Heart right ventricle (tissue), 16 donors: ENCODE measurements around the gene GSG1. TPM values are rescaled to one million over a fixed set of nuclear protein-coding genes. Genes with fewer than 3 reads are reported as not detected.
"Not testable (repeated sequence)": the region's sequence is repeated elsewhere in the genome, so short reads cannot be mapped to it uniquely, and the experiment has no call there.

Experiments used
- ATAC-seq, 8 donors: fragments of 200-7000 bp; cut with Tn5 transposase; one replicate each; pipeline ENCODE4 v1.9.1; 2020; ENCODE audit warnings: mild to moderate bottlenecking in 8 of 8, moderate library complexity in 8 of 8, moderate number of reproducible peaks in 1 of 8
- DNase-seq, 2 donors: peaks; one replicate each; pipeline ENCODE4 v3.0.0-alpha.2; 2020
- H3K27ac ChIP-seq, 10 donors: fragments of 200-600 bp; sonication (generic) in 2 of 10; one replicate each; pipeline versions ENCODE4 v1.5.0 to v1.8.0; 2020 to 2022; ENCODE audit warnings: mild to moderate bottlenecking in 3 of 10
- H3K27me3 ChIP-seq, 7 donors: fragments of 200-600 bp; one replicate each; pipeline ENCODE4 v1.8.0; 2021 to 2022; ENCODE audit warnings: mild to moderate bottlenecking in 2 of 7
- H3K36me3 ChIP-seq, 9 donors: fragments of 200-600 bp; sonication (generic) in 1 of 9; one replicate each; pipeline versions ENCODE4 v1.5.0 to v1.8.0; 2020 to 2022; ENCODE audit warnings: mild to moderate bottlenecking in 2 of 9
- H3K4me1 ChIP-seq, 9 donors: fragments of 200-600 bp; sonication (generic) in 1 of 9; one replicate each; pipeline versions ENCODE4 v1.5.0 to v1.8.0; 2020 to 2022; ENCODE audit warnings: mild to moderate bottlenecking in 4 of 9
- H3K4me3 ChIP-seq, 10 donors: fragments of 200-600 bp; sonication (generic) in 2 of 10; one replicate each; pipeline versions ENCODE4 v1.5.0 to v1.8.0; 2020 to 2022; ENCODE audit warnings: mild to moderate bottlenecking in 7 of 10, moderate library complexity in 2 of 10
- H3K9me3 ChIP-seq, 11 donors: fragments of 200-600 bp in 10 of 11; sonication (generic) in 2 of 11; one replicate each; pipeline versions ENCODE4 v1.5.0 to v1.8.0; 2013 to 2022; ENCODE audit warnings: mild to moderate bottlenecking in 2 of 11, control low read depth in 1 of 11, moderate library complexity in 1 of 11
- WGBS, 2 donors: extraction: QIAGEN DNeasy Blood & Tissue Kit; methylation state at CpG; one replicate each; pipeline ENCODE4 v1.1.7; 2013; ENCODE audit warnings: inconsistent platforms in 1 of 2; 5-methylcytosine and 5-hydroxymethylcytosine counted together
- intact Hi-C, 10 donors: fragments of 100-400 bp; cut with DNase I; formaldehyde crosslinking; loops; one replicate each; pipeline versions ENCODE4 v1.11.1 to v1.14.2; 2022
- polyA plus RNA-seq, 2 donors: library from polyadenylated mRNA; stranded (reverse); fragments of 200-250 nt; gene quantifications; one replicate each; pipeline ENCODE4 v1.2.3, GENCODE V29; 2013
- total RNA-seq, 10 donors: library from RNA; stranded (reverse); fragmentation: NEBNext Ultra II Directional in 3 of 10; extraction: Animal tissue kit (Norgen Biotek cat#: 25700) in 3 of 10; gene quantifications; one replicate each; pipeline versions ENCODE4 v1.2.1 to v1.2.4, GENCODE V29; 2021 to 2023
- TF ChIP-seq, protein P1 (sequence below), 9 donors: fragments of 200-600 bp; sonication (generic) in 2 of 9; IDR thresholded peaks; one replicate each; pipeline versions ENCODE4 v1.5.0 to v1.8.0; 2021 to 2022; ENCODE audit warnings: antibody characterized with exemption in 9 of 9, mild to moderate bottlenecking in 5 of 9, moderate library complexity in 1 of 9
- donor health status: Arrhythmogenic right ventricular cardiomyopathy.
- donor health status: ischemic (EF 13 %, LVEDD 7.1; RV severe dilation, severe dysfunction).
- donor health status: healthy with polysubstance abuse.
- donor health status: DM: no; HTN: yes; CAD: no.
- donor health status: DM: no; HTN: no; CAD: no.
- donor health status: ischemic (EF 25% LVEDD 6.9; RV normal size, moderate dysfunction).
- donor health status: ischemic (EF 25% LVEDD 5.7; RV mildly dilated, moderate dysfunction).
- donor health status: healthy.
- donor health status: DM: yes; HTN: yes; CAD: no.
- donor health status: Ischemic cardiomyopathy.
- donor health status: ischemic (EF 35%, LVEDD 5.7; RV mildly dilated, moderate dysfunction).
- donor health status: nonischemic (EF 11% LVEDD 7.7; RV severe dilation, severe dysfunction).
- donor health status: DM: yes; HTN: yes; CAD: no.
- donor health status: PGD.
- donor health status: ischemic (EF 29% LVEDD 5.4; RV normal size, mild dysfunction).
- donor health status: nonischemic (EF 23%, LVEDD 6.1; RV moderate dilation, normal function).

Gene GSG1
- total and polyA plus RNA-seq, 12 donors = not detected

DNA sequence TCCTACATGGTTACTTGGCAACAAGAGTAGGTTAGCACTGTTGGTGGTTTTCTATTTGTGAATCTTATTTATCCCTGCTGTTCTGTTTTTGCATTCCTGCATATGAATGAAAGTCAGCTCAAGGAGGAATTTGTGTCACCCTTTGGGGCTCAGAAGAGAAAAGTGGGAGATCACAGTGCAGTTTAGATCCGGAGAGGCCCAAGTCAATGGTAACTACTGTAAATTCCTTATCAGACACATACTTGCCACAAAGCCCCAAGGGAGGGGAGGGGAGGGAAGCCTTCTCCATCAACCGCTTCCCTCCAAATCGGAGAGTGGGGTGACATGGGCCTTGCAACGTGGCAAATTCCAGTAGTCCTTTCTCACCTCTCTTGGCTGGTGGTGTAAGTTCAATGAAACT, 15.0 kb downstream of the GSG1 start:
- DNase-seq (no peak), ATAC-seq (no peak)
- intact Hi-C loops = no loop called here
- TF ChIP-seq, protein P1, sequence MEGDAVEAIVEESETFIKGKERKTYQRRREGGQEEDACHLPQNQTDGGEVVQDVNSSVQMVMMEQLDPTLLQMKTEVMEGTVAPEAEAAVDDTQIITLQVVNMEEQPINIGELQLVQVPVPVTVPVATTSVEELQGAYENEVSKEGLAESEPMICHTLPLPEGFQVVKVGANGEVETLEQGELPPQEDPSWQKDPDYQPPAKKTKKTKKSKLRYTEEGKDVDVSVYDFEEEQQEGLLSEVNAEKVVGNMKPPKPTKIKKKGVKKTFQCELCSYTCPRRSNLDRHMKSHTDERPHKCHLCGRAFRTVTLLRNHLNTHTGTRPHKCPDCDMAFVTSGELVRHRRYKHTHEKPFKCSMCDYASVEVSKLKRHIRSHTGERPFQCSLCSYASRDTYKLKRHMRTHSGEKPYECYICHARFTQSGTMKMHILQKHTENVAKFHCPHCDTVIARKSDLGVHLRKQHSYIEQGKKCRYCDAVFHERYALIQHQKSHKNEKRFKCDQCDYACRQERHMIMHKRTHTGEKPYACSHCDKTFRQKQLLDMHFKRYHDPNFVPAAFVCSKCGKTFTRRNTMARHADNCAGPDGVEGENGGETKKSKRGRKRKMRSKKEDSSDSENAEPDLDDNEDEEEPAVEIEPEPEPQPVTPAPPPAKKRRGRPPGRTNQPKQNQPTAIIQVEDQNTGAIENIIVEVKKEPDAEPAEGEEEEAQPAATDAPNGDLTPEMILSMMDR (IDR thresholded peaks at IDR 0.05) = no peak
- no peak overlapping the region for H3K4me3 ChIP-seq
- no peaks in the 10 kb centered on the region for H3K27me3 ChIP-seq
- H3K4me1 ChIP-seq = peaks cover 0 to 2% (median 0%) of the 10 kb centered on the region in 9 donors
- no peak overlapping the region for H3K27ac ChIP-seq
- H3K9me3 ChIP-seq = no peaks in the 10 kb centered on the region
- peaks cover 0 to 3% (median 0%) of the 10 kb centered on the region in 9 donors for H3K36me3 ChIP-seq
- 74 to 83% methylated on average over 4 of the region's 4 CpGs for whole genome bisulfite sequencing, 2 donors

DNA sequence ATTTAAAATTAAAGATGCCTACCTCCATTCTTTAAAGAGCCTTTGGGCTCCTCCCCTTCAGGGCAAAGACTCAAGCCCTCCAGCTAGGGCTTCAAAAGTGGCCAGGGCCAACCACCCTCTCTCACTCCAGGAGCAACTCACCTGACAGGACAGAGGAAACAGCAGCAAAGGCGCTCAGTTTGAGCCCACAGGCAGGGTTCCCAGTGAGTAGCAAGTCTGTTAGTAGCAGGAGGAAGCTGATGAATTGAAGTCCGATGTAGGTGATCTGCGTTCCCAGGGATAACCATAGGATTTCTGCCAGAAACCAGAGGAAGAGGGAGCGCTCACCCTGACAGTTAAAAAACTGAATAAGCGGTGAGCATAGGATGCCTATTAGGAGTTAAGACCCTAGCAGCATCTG, 15.7 kb downstream of the GSG1 start:
- no peak overlapping the region for H3K27ac ChIP-seq
- 79 to 87% methylated on average over 5 of the region's 5 CpGs for WGBS, 2 donors
- no peak for ATAC-seq

DNA sequence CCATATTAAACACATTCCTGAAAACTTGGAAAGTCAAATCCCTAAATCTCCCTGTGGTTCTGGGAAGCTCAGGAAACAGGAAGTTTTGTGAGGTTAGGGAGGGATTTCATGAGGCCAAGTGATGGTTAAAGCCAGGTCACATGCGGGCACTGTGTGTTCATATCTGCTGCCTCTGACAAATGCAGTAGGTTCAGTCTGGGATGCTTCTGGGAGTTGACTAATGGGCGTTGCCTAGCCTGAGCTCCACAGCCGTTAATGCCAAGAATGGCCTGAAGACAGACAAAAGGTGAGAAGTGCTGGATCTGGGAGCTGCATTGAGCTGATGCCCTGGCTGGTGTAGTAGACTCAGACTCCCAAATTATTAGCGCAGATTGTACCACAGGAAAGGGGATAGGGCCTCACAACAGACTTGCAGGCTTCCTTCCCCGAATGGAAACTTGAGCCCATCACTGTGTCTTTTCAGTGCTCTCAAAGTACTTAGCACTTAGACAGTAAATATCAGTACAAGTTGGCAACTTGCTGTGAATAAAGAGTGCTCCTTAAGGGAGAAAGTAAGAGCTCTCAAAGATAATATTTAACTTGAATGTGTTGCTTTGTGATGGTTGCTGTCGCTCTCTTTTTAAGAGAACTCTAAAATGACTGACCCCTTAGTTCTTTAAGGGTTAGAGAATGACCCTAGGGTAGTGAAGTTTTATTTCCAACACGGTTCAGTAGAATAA, 17.3 kb downstream of the GSG1 start:
- Histone ChIP-seq H3K27me3 (no peaks in the 10 kb centered on the region), H3K36me3 (peaks cover 0 to 20% (median 0%) of the 10 kb centered on the region in 9 donors), H3K4me3 (no peak overlapping the region), H3K27ac (no peak overlapping the region), H3K4me1 (peaks cover 0 to 2% (median 0%) of the 10 kb centered on the region in 9 donors), H3K9me3 (no peaks in the 10 kb centered on the region)
- ATAC-seq (no peak), DNase-seq (no peak)
- intact Hi-C loops = no loop called here
- TF ChIP-seq, protein P1 (IDR thresholded peaks at IDR 0.05) = no peak
- WGBS, 2 donors = 78 to 81% methylated on average over 7 of the region's 7 CpGs

More for the DNA sequence above, 15.7 kb downstream of the GSG1 start:
- H3K36me3 ChIP-seq = peaks cover 0 to 6% (median 0%) of the 10 kb centered on the region in 9 donors
- TF ChIP-seq, protein P1 (IDR thresholded peaks at IDR 0.05) = no peak
- no peak for DNase-seq
- no peaks in the 10 kb centered on the region for H3K27me3 ChIP-seq
- peaks cover 0 to 2% (median 0%) of the 10 kb centered on the region in 9 donors for H3K4me1 ChIP-seq
- intact Hi-C loops = no loop called here
- H3K9me3 ChIP-seq = no peaks in the 10 kb centered on the region
- H3K4me3 ChIP-seq = no peak overlapping the region

DNA sequence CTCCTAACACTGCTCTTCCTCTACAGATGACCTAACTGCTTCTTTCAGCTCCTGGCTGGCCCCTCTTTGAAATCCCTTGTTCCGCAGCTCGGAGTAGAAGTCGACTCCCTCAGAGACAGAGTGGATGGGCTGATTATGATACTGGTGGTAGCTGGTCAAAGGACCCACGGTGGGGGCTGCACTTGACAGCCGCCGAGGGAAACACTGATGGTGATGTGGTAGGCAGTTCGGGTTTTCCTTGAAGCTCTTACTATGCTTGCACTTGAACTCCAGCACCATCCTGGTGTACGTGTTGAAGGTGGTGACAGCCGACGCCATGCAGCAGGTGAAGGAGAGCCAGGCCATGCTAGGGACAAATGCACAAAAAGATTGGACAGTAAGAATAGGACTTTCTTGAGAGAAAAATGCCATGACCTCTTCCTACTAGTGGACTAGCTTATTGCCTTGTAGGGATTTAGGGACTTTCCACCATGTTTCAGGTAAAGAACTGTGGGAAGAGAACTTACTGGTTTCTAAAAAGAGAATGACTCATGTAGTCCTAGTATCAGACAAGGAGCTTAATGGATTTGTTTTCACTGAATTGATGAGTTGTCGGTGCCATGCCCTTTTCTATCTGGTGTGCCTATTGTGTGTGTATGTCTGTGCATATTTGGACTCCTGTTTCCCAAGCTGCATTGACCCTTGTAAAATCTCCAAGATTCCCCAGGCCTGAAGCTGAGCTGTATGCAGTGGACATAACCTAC, 18.4 kb downstream of the GSG1 start:
- Histone ChIP-seq H3K36me3 (peaks cover 0 to 30% (median 0%) of the 10 kb centered on the region in 9 donors), H3K4me3 (no peak overlapping the region), H3K27ac (no peak overlapping the region), H3K27me3 (no peaks in the 10 kb centered on the region), H3K9me3 (no peaks in the 10 kb centered on the region), H3K4me1 (peaks cover 0 to 2% (median 0%) of the 10 kb centered on the region in 9 donors)
- TF ChIP-seq, protein P1 (IDR thresholded peaks at IDR 0.05) = no peak
- WGBS, 2 donors = 88 to 89% methylated on average over 11 of the region's 11 CpGs
- DNase-seq = no peak
- intact Hi-C loops = no loop called here
- no peak for ATAC-seq

DNA sequence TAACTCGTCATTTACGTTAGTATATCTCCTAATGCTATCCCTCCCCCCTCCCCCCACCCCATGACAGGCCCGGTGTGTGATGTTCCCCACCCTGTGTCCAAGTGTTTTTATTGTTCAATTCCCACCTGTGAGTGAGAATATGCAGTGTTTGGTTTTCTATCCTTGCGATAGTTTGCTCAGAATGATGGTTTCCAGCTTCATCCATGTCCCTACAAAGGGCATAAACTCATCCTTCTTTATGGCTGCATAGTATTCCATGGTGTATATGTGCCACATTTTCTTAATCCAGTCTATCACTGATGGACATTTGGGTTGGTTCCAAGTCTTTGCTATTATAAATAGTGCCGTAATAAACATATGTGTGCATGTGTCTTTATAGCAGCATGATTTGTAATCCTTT, 19.8 kb downstream of the GSG1 start:
- H3K4me1 ChIP-seq, intact Hi-C loops, H3K4me3 ChIP-seq, H3K27me3 ChIP-seq, DNase-seq, ATAC-seq, H3K9me3 ChIP-seq, H3K27ac ChIP-seq: not testable (repeated sequence)
- 96 to 97% methylated on average over 5 of the region's 5 CpGs for WGBS, 2 donors
- peaks cover 0 to 35% (median 0%) of the 10 kb centered on the region in 9 donors for H3K36me3 ChIP-seq
